Loucy (cell line): ENCODE measurements around the gene SCYL1.

Source experiments
- CTCF ChIP-seq: fragments of 200-600 bp; sonication (generic); conservative IDR thresholded peaks from 2 replicates; pipeline ENCODE4 v1.5.1; 2014; ENCODE audit warnings: mild to moderate bottlenecking, antibody characterized with exemption, low read length
- EZH2phosphoT487 ChIP-seq: fragments of 200-600 bp; IDR thresholded peaks from 2 replicates; pipeline ENCODE4 v1.6.1; 2018; ENCODE audit warnings: antibody characterized with exemption, mild to moderate bottlenecking, moderate library complexity, borderline replicate concordance

DNA sequence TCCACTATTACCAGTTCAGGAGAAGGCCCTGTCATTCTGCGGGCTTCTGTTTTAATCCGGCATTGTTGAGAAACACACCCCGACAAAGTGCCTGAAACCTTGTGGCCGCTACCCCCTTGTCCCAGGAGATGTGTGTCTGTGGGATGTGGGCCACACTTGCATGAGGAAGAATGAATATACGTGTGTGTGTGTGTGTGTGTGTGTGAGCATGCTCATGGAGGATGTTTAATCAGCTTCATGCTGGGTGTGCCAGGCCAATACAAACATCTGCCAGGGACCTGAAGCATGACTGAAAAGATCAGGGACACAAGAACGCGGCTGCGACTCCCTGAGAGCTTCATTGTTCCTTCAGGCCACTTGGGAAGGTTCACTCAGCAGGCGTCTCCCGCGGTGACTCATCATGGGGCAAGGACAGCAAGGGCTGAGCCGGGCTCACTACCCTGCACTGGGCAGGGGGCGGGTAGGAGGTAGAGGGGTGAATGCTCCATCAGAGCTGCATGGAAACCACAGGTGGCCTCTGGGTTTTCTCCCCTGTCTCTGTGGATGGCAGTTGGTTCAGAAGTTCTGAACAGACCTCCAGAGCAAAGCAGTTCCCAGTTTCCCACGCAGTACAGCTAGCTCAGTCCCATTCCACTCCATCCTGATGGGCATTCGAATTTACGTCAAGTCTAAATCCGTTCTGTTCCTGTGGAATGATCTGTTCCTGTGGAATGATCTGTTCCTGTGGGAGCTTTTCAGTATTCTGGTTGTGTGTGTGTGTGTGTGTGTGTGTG is 33.1 kb upstream of the SCYL1 start:
- TF ChIP-seq CTCF = no peak
- no peak for TF ChIP-seq EZH2phosphoT487
